Stimulated activated naive CD8-positive, alpha-beta T cell treated with anti-CD3 and anti-CD28 coated beads, Interleukin-15, Interleukin-2, amounts not matched to agents 100 U/mL and 50 U/mL, for 24 hours (primary cell): ENCODE measurements around the gene OR6C4.
A peak's percentile ranks its signal among the peaks of the same experiment; 100 is the strongest.
"Not testable (repeated sequence)": the region's sequence is repeated elsewhere in the genome, so short reads cannot be mapped to it uniquely, and the experiment has no call there.

Source experiments
- ATAC-seq: fragments of 150-1000 bp; cut with Tn5 transposase; one replicate; pipeline ENCODE4 v1.10.0; 2021
- DNase-seq: peaks from one replicate; pipeline ENCODE4 v3.0.0; 2021

Gene OR6C4

DNA sequence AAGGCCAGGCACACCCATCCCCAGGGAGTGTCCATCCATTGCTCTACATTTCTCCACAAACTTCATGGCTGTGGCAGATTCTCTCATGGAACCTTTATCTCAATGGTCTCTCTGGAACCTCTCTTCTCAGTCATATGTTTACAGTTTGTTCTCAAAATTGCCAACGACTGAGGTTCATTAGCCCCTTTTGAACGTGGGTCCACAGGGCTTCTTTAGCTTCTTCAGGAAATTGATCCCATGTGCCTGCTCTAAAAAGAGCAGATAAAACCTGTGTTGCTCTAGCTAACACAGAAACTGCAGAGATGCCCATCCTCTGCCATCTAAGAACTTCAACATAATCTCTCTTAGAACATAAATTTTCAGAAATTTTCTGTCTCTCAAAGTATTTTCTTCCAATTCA, at the start of gene OR6C4:
Gene OR6C4 (plus strand): TSS at position 301 of the 400 bp plus-strand sequence. CDS start 1,625 bp downstream, outside the sequence.
- no peak for DNase-seq

GRCh38 chr12:55499810-55500252, 49.6 kb upstream of the OR6C4 start:
- ATAC-seq (no peak), DNase-seq (no peak)

More for the DNA sequence above, at the start of gene OR6C4:
- no peak for ATAC-seq

DNA sequence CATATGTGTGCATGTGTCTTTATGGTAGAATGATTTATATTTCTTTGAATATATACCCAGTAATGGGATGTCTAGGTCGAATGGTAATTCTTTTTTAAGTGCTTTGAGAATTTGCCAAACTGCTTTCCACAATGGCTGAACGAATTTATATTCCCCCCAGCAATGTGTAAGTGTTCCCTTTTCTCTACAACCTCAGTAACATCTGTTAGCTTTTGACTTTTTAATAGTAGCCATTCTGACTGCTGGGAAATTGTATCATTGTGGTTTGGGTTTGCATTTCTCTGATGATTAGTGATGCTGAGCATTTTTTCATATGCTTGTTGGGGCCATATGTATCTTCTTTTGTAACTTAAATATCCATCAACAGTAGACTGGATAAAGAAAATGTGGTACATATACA, 47.8 kb upstream of the OR6C4 start:
- DNase-seq, result no peak
- no peak for ATAC-seq

DNA sequence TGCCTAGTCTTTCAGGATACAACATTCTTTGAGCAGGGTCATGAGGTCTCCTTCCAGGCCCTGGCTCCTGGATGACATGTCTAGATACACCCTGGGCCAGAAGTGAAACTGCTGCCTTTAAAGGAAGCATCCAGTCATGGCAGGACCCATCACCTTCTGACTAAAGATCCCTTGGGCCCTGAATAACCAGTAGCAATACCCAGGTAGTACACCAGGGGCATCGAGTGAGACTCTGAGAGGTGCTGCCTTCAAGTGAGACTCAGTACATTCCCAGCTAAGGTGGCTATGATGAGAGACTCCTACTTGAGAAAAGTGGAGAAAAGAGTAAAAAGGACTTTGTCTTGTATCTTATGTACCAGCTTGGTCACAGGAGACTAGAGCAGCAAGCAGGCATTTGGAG, 33.7 kb upstream of the OR6C4 start:
- ATAC-seq, result no peak
- peak; percentile 4 for DNase-seq

GRCh38 chr12:55516391-55516790, 33.0 kb upstream of the OR6C4 start:
- ATAC-seq (no peak), DNase-seq (no peak)

DNA sequence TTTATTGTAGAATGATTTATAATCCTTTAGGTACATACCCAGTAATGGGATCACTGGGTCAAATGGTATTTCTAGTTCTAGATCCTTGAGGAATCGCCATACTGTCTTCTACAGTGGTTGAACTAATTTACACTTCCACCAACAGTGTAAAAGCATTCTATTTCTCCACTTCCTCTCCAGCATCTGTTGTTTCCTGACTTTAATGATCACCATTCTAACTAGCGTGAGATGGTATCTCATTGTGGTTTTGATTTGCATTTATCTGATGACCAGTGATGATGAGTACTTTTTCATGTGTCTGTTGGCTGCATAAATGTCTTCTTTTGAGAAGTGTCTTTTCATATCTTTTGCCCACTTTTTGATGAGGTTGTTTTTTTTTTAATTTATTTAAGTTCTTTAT, 1.2 kb upstream of the OR6C4 start:
- DNase-seq, ATAC-seq: not testable (repeated sequence)

DNA sequence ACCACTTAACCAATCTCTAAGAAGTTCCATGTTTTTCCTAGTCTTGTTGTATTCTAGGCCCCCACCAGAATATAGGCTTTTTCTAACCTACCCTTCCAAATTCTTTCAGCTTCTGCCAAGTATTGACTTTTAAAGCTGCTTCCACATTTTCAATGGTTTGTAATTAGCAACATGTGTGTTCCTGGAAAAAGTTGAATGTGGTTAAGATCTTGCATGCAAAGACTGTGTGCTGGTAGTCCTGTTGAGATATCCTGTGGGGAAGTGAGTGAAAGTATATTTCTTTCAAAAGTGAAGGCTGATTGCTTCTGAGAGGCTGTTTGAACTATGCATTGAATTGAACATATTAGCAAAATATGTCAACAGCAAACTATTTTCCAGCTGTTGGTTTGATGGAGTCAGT, 646 bp upstream of the OR6C4 start:
- no peak for ATAC-seq
- DNase-seq, result no peak

DNA sequence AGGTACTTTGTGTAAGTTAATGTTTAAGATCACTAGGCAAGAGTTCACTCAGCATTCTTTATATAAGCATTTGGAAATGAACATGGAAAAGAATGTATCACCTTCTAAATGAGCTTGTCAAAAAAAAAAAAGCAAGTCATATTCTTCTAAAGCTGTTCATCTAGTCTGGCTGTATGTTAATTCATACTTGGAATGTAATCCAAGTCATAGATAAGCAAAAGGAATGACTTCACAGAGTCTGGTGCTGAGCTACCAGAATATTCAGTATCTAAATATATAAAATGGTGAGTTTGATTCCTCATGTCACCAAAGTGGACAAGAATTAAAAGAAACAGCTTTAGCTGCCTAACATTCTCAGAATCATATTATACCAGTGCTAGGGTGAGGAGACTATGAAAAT, 4.9 kb downstream of the OR6C4 start:
- ATAC-seq, result no peak
- no peak for DNase-seq

- DNase-seq, ATAC-seq: not testable (repeated sequence)
Observed at GRCh38 chr12:55570060-55570459, 20.7 kb downstream of the OR6C4 start.

- not testable (repeated sequence) for ATAC-seq, DNase-seq
Observed at GRCh38 chr12:55570689-55571088, 21.3 kb downstream of the OR6C4 start.

GRCh38 chr12:55572168-55572567, 22.8 kb downstream of the OR6C4 start, which contains the start of gene OR2AP1:
OR2AP1 (plus strand) TSS chr12:55572468; CDS start chr12:55574415, 1,947 bp downstream.
- ATAC-seq, result no peak
- DNase-seq, result no peak

- ATAC-seq, result no peak
- DNase-seq, result no peak
Observed at GRCh38 chr12:55582066-55582465, 32.7 kb downstream of the OR6C4 start.

- ATAC-seq, result no peak
- no peak for DNase-seq
Observed at GRCh38 chr12:55585817-55586216, 36.4 kb downstream of the OR6C4 start.

GRCh38 chr12:55590152-55590551, 40.8 kb downstream of the OR6C4 start:
- DNase-seq, ATAC-seq: not testable (repeated sequence)
